Measurements from ENCODE around the gene SLC41A1. TPM values are rescaled to one million over a fixed set of nuclear protein-coding genes. Genes with fewer than 3 reads are reported as not detected.
"Not testable (repeated sequence)": the region's sequence is repeated elsewhere in the genome, so short reads cannot be mapped to it uniquely, and the experiment has no call there.

The SLC41A1 gene
- total RNA-seq (2014; rRNA removed; shearing (Covaris generic); ENCODE audit: low replicate concordance), result 5.6 and 7.2 TPM in 2 replicates

DNA sequence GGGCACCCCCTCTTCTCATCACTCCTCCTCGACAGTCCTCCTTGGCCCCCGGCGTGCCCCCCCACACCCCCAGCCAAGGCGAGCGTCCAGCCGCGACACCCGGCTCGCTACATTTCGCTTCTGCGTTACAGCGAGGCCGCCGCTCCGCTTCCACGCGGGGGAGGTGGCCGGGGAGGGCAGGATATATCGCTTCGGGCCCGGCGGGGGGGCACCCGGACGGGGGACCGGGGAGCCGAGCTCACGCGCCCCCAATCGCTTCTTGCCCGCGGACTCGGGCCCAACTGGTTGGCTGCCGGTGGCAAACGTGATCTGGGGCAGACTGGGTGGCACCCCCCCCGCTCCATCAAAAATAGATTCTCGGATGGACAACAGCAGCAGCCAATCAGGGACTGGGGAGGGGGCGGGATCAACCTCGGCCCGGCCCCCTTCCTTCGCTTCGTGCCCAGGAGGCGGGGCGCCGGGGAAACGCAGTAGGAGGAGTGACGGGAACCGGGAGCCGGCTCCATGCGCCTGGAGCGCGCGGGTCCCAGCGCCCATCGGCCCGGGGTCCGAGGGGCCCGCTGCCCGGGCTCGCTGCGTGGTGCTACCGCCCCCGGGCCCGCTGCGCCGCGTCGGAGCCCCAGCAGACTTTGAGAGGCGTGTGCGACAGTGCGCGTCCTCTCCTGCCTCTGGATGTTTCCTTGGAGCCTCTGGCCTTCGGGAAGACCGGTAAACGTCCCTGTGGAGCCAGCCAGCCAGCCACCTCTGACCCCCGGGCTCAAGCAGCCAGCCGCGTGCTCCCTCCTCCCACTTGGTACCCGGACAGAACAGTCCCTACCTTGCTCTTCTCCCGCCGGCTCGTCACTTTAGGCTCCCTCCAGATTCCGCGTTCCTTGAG is at the start of gene SLC41A1:
SLC41A1 (minus strand) TSS at position 321 of the 877 bp plus-strand sequence. CDS start 2,757 bp downstream, outside the sequence.
- Histone ChIP-seq H3K4me3 (peak within 1 kb of the TSS; percentile 77), H3K9me3 (no peaks in the 10 kb centered on the region)

DNA sequence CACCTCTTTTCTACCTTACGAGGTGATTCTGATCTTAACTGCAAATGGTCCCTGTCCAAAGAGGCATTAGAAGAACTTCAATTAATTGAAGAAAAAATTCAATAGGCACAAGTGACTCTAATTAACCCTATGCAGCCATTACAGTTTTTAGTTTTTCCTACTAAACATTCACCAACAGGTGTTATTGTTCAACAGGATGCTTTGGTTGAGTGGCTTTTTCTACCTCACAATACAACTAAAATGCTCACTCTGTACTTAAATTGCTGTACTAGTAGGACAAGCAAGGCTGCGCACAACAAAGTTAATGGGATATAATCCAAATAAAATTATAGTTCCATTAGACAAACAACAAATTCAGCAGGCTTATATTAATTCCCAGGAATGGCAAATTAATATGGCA is 48.5 kb upstream of the SLC41A1 start:
- no peaks in the 10 kb centered on the region; the same call in 1 of the 2 replicates for H3K9me3 ChIP-seq
- H3K4me3 ChIP-seq, result no peak overlapping the region
- H3K27me3 ChIP-seq, result no peaks in the 10 kb centered on the region
- H3K36me3 ChIP-seq, result peaks cover 7% of the 10 kb centered on the region; the same call in 1 of the 2 replicates
- no peak for DNase-seq

More for the DNA sequence above, at the start of gene SLC41A1:
- no peaks in the 10 kb centered on the region for H3K27me3 ChIP-seq
- DNase-seq, result peak; percentile 93
- peaks cover 19% of the 10 kb centered on the region for H3K36me3 ChIP-seq

DNA sequence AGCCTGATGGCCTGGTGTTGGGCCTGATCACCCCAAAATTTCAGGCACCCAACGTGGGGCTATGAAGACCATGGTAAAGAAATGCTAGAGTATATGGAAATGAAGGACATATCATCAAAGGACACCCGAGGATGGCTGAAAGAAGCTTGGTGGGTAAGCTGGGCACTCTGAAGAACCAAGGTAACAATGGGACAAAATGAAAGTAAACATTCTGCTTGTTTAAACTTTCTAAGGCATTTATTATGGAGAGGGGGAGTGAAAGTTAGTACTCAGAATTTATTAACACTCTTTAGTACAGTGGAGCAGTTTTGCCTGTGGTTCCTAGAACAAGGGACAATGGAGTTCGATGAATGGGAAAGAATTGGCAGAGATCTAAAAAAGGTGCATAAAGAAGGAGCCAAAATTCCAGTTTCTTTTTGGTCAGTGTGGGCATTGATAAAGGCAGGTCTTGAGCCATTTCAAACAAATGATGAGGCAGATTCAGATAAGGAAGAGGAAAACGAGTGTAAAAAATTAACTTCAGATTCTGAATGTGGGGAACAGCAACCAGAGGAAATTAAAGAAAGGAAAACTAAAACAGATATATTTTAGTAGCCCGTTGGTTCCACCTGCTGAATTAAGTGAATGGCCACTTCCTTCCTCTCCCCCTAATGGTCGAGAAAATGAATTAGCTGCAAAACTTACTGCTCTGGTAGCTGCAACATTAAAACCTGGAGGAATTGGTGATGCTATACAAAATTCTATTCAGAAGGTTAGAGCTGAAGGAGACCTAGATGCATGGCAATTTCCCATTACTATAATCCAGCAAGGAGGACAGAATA is 45.4 kb upstream of the SLC41A1 start:
- H3K27me3 ChIP-seq, result no peaks in the 10 kb centered on the region
- DNase-seq, result no peak
- no peak overlapping the region for H3K4me3 ChIP-seq
- peaks cover 4% of the 10 kb centered on the region for H3K9me3 ChIP-seq
- H3K36me3 ChIP-seq, result no peaks in the 10 kb centered on the region

DNA sequence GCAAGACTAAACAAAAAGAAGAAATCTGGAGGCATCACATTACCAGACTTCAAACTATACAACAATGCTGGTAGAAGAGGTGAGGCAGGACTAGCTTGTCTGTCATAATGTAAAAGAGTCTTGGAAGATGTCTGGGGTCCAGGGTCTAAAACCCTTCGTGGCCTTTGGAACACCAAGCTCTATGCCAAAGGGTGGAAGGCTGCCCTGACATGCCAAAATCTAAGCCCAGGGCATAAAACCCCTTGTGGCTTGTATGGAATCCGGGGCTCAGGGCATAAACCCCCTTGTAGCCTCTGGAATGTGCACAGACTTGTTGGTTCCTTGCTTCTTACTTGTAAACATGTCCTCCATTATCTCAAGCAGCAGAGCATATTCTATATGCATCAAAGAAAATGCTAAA is 44.5 kb upstream of the SLC41A1 start:
- not testable (repeated sequence) for DNase-seq, H3K4me3 ChIP-seq, H3K27me3 ChIP-seq, H3K36me3 ChIP-seq, H3K9me3 ChIP-seq

DNA sequence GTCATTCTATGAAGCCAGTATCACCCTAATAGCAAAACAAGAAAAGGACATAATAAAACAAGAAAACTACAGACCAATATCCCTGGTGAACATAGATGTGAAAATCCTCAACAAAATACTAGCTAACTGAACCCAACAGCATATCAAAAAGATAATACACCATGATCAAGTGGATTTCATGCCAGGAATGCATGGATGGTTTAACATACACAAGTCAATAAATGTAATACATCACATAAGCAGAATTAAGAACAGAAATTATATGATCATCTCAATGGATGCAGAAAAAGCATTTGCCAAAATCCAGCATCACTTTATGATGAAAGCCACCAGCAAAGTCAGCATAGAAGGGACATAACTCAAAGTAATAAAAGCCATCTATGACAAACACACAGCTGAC is 43.4 kb upstream of the SLC41A1 start:
- no peaks in the 10 kb centered on the region for H3K36me3 ChIP-seq
- H3K9me3 ChIP-seq, result peaks cover 8% of the 10 kb centered on the region
- no peak for DNase-seq
- no peaks in the 10 kb centered on the region for H3K27me3 ChIP-seq
- no peak overlapping the region for H3K4me3 ChIP-seq

DNA sequence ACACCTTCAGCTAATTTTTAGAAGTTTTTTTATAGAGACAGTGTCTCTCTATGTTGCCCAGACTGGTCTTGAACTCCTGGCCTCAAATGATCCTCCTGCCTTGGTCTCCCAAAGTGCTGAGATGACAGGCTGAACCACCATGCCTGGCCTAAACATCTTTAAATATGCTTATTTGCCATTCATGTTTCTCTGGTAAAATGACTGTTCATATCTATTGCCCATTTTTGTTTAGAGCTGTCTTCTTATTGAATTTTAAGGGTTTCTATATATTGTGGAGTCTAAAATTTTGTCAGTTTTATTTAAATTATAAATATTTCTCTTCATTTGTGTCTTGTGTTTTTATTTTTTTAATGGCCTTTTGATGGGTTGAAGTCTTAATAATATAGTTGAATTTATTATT is 40.0 kb upstream of the SLC41A1 start:
- no peak overlapping the region for H3K4me3 ChIP-seq
- peaks cover 6% of the 10 kb centered on the region; the same call in 1 of the 2 replicates for H3K36me3 ChIP-seq
- H3K9me3 ChIP-seq, result peaks cover 8% of the 10 kb centered on the region
- no peaks in the 10 kb centered on the region for H3K27me3 ChIP-seq
- no peak for DNase-seq

DNA sequence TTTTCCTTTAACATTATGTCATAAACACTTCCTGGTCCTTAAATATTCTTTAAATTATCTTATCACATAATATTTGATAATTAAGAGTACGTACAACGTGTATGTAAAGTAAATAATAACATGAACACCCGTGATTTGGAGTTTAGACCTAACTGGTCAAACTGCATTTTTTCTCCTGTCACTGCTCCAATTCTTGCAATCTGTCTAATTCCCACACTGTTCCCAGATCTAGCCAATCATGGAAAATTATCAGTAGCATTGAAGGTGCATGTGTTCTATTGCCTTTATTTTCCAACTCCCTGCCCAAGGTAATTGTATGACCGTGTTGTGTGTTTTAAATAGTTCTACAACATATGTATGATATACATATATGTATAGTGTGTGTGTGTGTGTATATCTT is 39.0 kb upstream of the SLC41A1 start:
- H3K36me3 ChIP-seq, result peaks cover 6% of the 10 kb centered on the region; the same call in 1 of the 2 replicates
- no peak overlapping the region for H3K4me3 ChIP-seq
- H3K27me3 ChIP-seq, result no peaks in the 10 kb centered on the region
- H3K9me3 ChIP-seq, result peaks cover 8% of the 10 kb centered on the region
- no peak for DNase-seq

DNA sequence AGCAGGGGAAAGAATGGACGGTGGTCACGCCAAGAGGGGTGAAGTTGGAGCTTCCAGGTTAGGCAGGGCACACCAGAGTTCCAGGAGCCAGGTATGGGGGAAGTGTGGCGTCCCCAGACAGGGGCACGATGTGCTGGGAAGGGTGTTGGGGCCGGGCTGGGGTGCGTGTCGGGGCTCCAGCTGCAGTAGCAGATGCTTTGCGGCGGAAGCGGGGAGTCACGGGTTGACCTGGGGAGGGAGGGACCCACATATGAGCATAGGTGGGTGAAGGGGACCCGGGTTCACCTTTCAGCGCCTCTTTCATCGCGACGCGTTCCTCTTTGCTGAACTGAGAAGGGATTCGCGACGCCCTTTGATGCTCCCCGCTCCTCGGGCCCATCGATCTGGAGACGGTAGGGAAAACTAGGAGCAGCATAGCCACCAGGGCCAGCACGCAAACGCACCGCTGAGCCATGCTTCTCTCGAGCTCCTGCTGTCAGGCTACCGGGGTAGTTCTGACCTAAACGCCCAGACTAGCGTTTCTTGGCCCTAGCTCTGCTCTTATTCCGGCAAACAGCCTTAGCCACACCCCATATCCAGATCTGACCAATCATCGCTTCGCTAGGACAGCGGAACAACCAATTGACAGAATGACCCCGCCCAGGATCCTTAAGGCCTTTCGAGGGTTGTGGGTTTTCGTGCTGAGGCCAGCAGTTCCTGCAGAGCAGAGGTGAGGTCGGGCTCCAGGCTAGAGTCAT is 36.8 kb upstream of the SLC41A1 start, which contains the start of gene PM20D1:
PM20D1 (minus strand) TSS at position 514 of the 737 bp plus-strand sequence; CDS start at position 454, 60 bp downstream.
- no peak for DNase-seq
- peaks cover 5% of the 10 kb centered on the region; the same call in 1 of the 2 replicates for H3K9me3 ChIP-seq
- no peak within 1 kb of the TSS for H3K4me3 ChIP-seq
- no peaks in the 10 kb centered on the region for H3K27me3 ChIP-seq
- peaks cover 6% of the 10 kb centered on the region; the same call in 1 of the 2 replicates for H3K36me3 ChIP-seq

DNA sequence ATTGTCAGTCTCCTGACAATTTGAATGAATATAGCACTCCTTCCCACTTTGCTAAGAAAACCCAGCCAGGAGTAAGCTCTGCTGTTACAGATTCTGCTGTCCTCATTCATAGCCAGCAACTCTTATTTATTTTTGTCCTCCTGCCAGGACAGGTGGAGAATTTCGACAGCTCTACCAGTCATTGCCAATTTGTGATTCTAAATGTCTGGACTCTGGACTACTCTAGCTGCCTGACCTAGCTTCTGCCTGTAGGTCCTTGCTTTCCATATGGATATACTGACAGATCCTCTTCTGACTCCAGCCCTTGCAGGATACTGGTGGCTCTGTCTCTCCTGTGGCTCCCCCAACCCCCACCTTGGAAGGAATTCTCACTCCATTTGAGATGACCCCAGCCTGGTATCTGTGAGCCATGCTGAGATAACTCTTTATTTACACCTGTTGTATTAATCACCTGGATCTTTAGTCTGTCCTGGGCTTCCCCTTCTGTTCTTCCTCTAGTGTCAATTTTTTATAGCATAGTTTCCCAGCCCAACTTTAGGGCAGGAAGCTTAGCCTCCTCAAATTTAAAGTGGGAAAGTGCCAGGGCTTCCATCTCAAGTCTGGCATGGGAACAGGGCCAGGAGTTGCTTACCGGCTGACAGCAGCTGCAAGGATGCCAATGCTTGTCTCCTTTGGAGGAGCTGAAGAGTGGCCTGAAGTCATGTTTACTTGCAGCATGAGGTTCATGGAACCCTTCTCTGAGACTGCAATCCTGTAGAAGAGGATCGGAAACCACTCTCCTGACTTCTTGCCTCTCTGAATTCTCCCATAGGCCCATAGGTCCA is 30.2 kb upstream of the SLC41A1 start:
- Histone ChIP-seq H3K36me3 (no peaks in the 10 kb centered on the region), H3K27me3 (no peaks in the 10 kb centered on the region), H3K4me3 (no peak overlapping the region), H3K9me3 (no peaks in the 10 kb centered on the region)
- DNase-seq, result peak; percentile 41

DNA sequence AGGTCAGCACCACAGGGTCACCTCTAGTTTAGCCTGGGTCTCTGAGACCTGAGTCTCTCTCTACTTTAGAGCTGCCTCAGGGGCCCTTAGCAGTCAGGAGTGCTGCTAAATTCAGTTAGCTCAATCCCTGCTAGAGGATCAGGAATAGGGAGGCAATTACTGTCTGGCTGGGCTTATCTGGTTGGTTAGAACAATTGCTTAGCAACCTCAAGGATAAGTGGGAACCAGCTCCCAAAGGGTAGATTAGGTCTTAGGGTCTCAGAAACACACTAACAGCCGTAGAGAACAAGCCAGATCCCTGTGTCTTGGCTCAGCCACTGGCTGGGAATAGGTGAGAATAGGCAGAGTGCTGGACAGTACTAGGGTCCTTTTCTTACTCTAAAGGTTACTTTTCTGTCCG is 29.2 kb upstream of the SLC41A1 start:
- DNase-seq, result no peak
- H3K36me3 ChIP-seq, result no peaks in the 10 kb centered on the region
- no peaks in the 10 kb centered on the region for H3K27me3 ChIP-seq
- no peak overlapping the region for H3K4me3 ChIP-seq
- H3K9me3 ChIP-seq, result no peaks in the 10 kb centered on the region

DNA sequence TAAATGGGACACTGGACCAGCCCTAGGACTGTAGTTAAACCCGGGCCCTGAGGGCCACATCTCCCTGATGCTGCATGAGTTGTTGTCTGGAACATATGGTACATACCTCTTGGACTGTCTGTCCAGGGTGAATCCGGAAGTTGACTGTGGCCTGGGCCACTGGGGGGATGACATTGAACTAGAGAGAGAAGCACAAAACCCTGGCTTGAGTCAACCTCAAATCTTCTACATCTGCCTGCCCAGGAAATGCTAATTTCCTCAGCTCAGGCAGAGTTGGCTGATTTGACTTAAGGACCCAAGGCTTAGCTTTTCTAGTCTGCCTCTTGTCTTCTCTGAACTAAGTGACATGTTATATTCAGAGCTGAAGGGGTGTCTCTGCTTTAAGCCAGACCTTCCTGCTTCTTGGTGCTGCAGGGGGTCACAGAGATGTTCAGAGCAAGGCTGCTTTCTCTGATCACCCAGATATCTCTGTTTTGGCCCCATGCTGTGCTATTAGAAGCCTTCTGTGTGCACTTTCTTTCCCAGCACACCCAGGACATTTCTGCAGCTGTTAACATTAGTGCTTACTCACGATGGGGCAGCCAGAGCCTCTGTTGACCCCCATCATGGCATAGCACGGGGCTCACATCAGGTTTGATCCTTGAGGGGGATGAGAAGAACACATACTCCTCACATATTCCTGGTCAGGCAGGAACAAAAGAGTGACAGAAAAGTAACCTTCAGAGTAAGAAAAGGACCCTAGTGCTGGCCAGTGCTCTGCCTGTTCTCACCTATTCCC is 27.3 kb upstream of the SLC41A1 start:
- H3K4me3 ChIP-seq, result no peak overlapping the region
- no peaks in the 10 kb centered on the region for H3K27me3 ChIP-seq
- H3K36me3 ChIP-seq, result no peaks in the 10 kb centered on the region
- no peaks in the 10 kb centered on the region for H3K9me3 ChIP-seq
- no peak for DNase-seq

DNA sequence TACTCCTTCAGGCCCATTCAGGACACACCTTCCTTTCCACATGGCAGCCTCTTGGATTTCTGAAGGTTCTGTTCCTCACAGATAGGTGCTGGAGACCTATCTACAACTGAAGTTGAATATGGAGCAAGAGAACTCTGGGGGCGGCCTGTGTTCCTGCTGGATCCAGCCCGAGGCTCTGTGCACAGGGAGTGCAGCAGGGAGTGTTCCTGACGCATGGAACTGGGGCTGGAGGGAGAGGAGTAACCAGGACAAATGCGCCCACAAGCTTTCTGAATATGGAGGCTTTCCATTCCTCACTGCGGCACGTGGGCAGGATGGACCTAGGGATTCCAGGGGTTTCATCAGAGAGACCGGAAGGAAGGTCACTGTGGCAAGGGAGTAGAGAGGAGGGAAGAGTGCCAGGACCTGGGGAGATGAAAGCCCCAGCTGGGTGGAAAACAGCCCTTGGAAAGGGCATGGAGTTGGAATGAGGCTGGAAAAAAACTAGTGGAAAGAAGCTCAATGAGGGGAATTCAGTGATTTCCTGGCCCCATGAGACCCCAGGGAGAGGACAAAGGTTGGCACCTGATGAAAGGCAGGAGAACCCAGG is 24.5 kb upstream of the SLC41A1 start:
- H3K9me3 ChIP-seq, result no peaks in the 10 kb centered on the region; the same call in 1 of the 2 replicates

DNA sequence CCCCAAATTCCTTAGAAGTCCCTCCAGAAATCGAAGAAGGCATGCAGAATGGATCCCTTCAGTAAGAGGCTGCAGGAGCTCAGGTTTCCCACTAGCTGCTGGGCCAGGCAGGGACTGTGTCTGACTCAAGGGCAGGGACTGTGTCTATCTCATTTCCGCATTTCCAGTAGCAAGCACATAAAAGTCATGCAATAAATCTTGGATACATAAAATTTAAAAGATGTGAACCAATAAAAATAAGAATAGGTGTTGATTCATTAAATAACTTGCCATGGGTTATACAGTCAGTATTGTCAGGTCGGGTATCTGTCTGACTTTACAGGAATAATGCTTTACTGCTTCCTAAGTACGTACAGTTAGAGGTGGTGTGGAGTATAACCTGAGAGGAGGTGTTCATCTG is 21.8 kb upstream of the SLC41A1 start:
- no peak overlapping the region for H3K4me3 ChIP-seq
- H3K27me3 ChIP-seq, result no peaks in the 10 kb centered on the region
- H3K9me3 ChIP-seq, result no peaks in the 10 kb centered on the region; the same call in 1 of the 2 replicates
- DNase-seq, result no peak
- H3K36me3 ChIP-seq, result no peaks in the 10 kb centered on the region

More for the DNA sequence above, 24.5 kb upstream of the SLC41A1 start:
- no peak for DNase-seq
- Histone ChIP-seq H3K27me3 (no peaks in the 10 kb centered on the region), H3K36me3 (no peaks in the 10 kb centered on the region), H3K4me3 (no peak overlapping the region)

DNA sequence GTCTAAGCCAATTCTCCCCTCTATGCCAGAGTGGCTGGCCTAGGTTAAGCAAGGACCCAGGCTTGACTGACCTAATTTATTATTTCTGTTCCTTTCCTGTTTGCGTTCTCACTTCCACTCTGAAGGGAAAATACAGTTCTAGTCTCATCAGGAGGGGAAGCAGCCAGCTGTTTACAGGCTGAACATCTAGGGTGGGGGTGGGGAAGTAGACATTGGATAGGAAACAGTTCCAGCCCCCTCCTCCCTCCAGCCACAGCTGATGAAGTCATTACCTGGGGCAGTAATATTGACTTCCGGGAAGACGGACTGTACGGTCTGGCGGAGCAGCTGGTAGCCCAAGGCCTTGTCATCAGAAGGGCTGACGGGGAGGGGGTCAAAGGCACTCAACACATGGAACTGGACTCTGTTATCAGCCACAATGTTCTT is 19.3 kb upstream of the SLC41A1 start:
- H3K9me3 ChIP-seq, result no peaks in the 10 kb centered on the region; the same call in 1 of the 2 replicates
- no peaks in the 10 kb centered on the region for H3K36me3 ChIP-seq
- no peak overlapping the region for H3K4me3 ChIP-seq
- no peaks in the 10 kb centered on the region for H3K27me3 ChIP-seq
- no peak for DNase-seq

DNA sequence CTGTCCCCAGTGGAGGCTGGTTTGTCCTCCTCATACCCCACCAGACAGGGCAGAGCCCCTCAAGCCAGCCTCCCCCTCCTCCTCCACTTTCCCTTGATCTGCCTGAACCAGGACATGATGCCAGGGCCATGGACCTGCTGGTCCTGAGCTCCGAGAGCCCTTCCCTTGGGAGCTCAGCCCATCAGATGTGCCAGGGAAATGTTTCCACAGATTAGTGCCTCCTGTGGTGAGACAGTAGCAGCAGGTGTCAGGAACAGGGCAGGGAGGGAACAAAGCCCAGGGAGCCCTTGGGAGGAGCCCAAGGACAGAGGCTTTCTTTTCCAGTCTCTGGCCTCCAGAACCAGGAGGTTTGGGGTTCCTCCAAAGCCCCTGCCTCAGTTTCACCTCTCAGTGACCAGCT is 14.6 kb upstream of the SLC41A1 start:
- Histone ChIP-seq H3K9me3 (peaks cover 7% of the 10 kb centered on the region), H3K27me3 (no peaks in the 10 kb centered on the region), H3K4me3 (no peak overlapping the region), H3K36me3 (no peaks in the 10 kb centered on the region)
- DNase-seq, result no peak

All from MG63 (cell line).